Stimulated activated effector memory CD8-positive, alpha-beta T cell treated with anti-CD3 and anti-CD28 coated beads, Interleukin-12 subunit alpha, Interleukin-12 subunit beta, amount 100 ng/mL, for 72 hours (primary cell): ENCODE data around the gene CR2.
"Not testable (repeated sequence)": the region's sequence is repeated elsewhere in the genome, so short reads cannot be mapped to it uniquely, and the experiment has no call there.

Experiments used
- ATAC-seq: fragments of 150-1000 bp; cut with Tn5 transposase; 2 replicates; pipeline ENCODE4 v1.10.0; 2021
- DNase-seq, 2 donors: peaks; one replicate each; pipeline ENCODE4 v3.0.0; 2021 to 2022; ENCODE audit warnings: low spot score in 2 of 2
- H3K27ac Mint-ChIP-seq: one replicate; pipeline ENCODE4 v1.8.0; 2022; ENCODE audit warnings: mild to moderate bottlenecking, mixed read lengths
- H3K36me3 Mint-ChIP-seq: one replicate; pipeline ENCODE4 v1.8.0; 2022; ENCODE audit warnings: mild to moderate bottlenecking, mixed read lengths
- H3K4me1 Mint-ChIP-seq: one replicate; pipeline ENCODE4 v1.8.0; 2022; ENCODE audit warnings: mixed read lengths
- H3K4me3 Mint-ChIP-seq: one replicate; pipeline ENCODE4 v1.8.0; 2022; ENCODE audit warnings: mild to moderate bottlenecking, mixed read lengths
- H3K9me3 Mint-ChIP-seq: one replicate; pipeline ENCODE4 v1.8.0; 2022; ENCODE audit warnings: mixed read lengths

CR2 gene

GRCh38 chr1:207518608-207519236 is 64.6 kb downstream of the CR2 start:
- no peak overlapping the region for H3K27ac Mint-ChIP-seq
- no peak for ATAC-seq
- no peak for DNase-seq
- H3K4me1 Mint-ChIP-seq: no peaks in the 10 kb centered on the region
- no peak overlapping the region for H3K4me3 Mint-ChIP-seq
- no peaks in the 10 kb centered on the region for H3K9me3 Mint-ChIP-seq
- no peaks in the 10 kb centered on the region for H3K36me3 Mint-ChIP-seq

DNA sequence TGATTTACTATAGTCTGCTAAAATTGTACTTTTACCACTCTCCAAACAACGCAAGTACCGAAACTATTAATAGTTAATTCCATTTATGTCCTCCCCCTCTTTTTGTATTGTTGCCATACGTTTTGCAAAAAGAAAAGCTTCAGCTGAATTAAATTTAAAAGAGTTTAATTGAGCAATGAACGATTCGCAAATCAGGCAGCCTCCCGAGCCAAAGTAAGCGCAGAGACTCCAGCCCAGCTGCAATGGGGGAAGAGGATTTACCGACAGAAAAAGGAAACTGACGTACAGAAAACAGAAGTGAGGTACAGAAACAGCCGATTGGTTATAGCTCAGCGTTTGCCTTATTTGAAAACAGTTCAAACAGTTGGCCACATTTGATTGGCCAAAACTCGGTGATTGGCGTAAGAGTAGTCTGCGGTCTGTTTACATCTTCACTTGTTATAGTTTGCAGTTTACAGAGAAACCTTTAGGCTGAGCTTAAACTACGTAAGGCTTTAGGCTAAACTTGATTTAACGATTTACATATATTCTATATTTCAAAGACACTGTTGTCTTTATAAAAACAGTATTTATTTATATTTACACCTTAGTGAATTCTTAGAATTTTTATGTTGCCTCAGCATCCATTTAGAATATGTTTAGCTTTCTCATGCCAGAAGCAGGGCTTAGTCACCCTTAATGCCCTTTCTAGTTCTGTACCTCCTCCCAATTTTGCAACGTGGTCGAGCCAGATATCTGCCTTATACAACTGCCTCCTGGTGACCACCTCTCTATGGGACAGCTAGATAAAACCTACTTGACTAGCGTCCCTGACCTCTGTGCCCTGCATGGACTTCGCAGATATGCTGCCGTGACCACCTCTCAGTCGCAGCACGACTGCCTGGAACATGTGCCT is 65.6 kb downstream of the CR2 start:
- Mint-ChIP-seq H3K36me3 (no peaks in the 10 kb centered on the region), H3K9me3 (no peaks in the 10 kb centered on the region), H3K4me1 (no peaks in the 10 kb centered on the region), H3K4me3 (no peak overlapping the region), H3K27ac (no peak overlapping the region)
- ATAC-seq (no peak), DNase-seq (no peak)

DNA sequence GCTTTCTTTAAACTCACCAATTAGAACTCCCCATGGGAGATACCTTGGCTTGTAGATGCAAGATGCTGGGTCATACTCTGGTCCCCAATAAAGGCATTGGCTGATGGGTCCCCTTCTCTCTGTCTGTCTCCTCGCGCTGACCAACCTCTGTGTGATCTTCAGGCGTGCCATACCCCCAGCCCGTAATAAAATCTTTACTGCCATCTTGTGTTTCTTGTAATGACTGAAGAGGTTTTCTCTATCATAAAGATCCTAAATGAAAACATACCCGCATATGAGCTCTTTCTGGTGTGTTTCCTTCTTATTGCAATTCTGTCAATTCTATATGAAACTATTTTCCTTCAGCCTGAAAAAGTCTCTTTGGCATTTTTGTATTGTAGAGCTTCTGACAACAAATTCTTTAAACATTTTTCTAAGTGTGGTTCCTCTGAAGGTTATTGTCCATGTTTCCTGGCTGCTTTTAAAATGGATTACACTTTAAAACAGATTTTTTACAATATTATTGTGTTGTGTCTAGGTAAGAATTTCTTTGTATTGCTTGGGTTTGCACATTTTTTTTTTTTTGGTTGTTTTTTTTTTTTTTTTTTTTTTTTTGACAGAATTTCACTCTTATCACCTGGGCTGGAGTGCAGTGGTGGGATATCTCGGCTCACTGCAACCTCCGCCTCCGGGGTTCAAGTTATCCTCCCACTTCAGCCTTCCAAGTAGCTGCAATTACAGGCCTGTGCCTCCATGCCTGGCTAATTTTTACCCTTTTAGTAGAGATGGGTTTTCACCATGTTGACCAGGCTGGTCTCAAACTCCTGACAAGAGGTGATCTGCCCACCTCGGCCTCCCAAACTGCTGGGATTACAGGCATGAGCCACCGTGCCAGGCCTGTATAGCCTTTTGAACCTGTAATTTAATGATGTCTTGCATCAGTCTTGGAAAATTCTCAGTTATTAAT is 66.5 kb downstream of the CR2 start:
- not testable (repeated sequence) for H3K36me3 Mint-ChIP-seq, H3K4me3 Mint-ChIP-seq, DNase-seq, ATAC-seq, H3K4me1 Mint-ChIP-seq, H3K9me3 Mint-ChIP-seq, H3K27ac Mint-ChIP-seq

DNA sequence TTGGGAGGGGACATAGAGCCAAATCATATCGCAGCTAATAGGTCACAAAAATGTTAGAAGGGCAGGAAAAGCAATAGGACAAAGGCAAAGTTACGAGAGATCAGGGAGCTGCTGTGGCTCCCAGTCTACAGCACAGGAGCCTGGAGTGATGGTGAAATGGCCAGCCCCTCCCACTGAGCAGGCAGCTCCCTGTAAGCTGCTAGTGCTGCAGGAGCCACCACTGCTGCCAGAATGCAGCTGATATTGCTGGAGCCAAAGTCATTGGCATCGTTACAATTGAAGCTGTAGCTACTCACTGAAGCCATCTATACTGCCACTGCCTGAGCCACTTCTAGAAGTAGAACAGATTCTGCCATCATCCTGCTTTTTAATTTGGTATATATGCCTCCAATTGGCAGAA is 71.1 kb downstream of the CR2 start:
- not testable (repeated sequence) for H3K4me3 Mint-ChIP-seq, H3K27ac Mint-ChIP-seq, DNase-seq, ATAC-seq, H3K4me1 Mint-ChIP-seq, H3K36me3 Mint-ChIP-seq, H3K9me3 Mint-ChIP-seq

GRCh38 chr1:207528401-207528800 is 74.3 kb downstream of the CR2 start:
- DNase-seq, H3K9me3 Mint-ChIP-seq, H3K27ac Mint-ChIP-seq, H3K36me3 Mint-ChIP-seq, H3K4me1 Mint-ChIP-seq, ATAC-seq, H3K4me3 Mint-ChIP-seq: not testable (repeated sequence)

DNA sequence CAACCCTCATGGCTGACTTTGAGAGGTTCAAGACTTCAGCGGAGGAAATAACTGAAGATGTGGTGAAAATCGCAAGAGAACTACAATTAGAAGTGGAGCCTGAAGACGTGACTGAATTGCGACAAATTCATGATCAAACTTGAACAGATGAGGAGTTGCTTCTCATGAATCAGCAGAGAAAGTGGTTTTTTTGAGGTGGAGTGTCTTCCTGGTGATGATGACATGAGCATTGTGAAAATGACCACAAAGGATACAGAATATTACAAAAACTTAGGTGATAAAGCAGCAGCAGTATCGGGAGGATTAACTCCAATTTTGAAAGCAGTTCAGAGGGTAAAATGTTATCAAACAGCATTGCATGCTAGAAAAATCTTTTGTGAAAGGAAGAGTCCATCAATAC is 82.1 kb downstream of the CR2 start:
- not testable (repeated sequence) for H3K4me3 Mint-ChIP-seq, H3K4me1 Mint-ChIP-seq, H3K36me3 Mint-ChIP-seq, H3K9me3 Mint-ChIP-seq, H3K27ac Mint-ChIP-seq, DNase-seq
- peak; percentile 86 for ATAC-seq
